Epithelial cell of proximal tubule (primary cell): ENCODE measurements around the gene PTK6. TPM values are rescaled to one million over a fixed set of nuclear protein-coding genes. Genes with fewer than 3 reads are reported as not detected.
"Not testable (repeated sequence)": the region's sequence is repeated elsewhere in the genome, so short reads cannot be mapped to it uniquely, and the experiment has no call there.

Experiments
- DNase-seq: peaks from one replicate; pipeline ENCODE4 v3.0.0-alpha.2; 2011; ENCODE audit warnings: low read depth
- H3K4me3 ChIP-seq: 2 replicates; pipeline ENCODE4 v1.5.1; 2011; ENCODE audit warnings: low read depth, mild to moderate bottlenecking, low read length
- CTCF ChIP-seq: conservative IDR thresholded peaks from 2 replicates; pipeline ENCODE4 v1.5.1; 2012; ENCODE audit warnings: low read depth, mild to moderate bottlenecking, low read length
- total RNA-seq: library from RNA; depleted of rRNA; stranded (reverse); fragments of >200 nt; gene quantifications from 2 replicates; pipeline ENCODE4 v1.2.3, GENCODE V29; 2015

Gene PTK6
- total RNA-seq, 1 donor from 2014 or later: not detected

DNA sequence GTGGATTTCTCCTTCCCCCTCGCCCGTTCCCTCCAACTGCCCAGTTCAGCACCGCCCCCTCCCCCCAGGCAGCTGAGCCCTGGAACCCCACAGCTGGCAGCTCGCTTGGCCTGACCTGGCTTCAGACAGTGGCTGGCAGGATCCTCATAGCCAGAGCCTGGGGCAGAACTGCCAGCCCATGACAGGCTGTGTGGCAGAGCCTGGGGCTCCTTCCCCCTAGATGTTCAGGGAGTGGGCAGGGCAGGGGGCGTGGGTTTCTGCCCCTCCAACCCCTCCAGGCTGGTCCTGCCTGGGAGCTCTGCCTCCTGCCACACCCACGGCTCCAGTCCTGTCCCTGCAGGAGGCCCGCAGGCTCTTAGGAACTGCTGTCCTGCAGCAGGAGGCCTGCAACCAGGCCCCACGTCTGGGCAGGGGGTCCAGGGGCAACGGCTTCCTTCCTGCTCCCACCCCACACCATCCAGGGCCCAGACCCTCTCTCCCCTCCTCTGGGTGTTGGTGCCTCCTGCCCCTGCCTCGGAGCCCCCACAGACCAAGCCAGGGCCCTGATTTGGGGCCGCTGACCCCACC, 55.1 kb downstream of the PTK6 start:
- TF ChIP-seq CTCF: no peak
- no peak overlapping the region for H3K4me3 ChIP-seq
- no peak for DNase-seq

GRCh38 chr20:63481503-63481902, 55.7 kb downstream of the PTK6 start:
- no peak for DNase-seq
- no peak overlapping the region for H3K4me3 ChIP-seq
- TF ChIP-seq CTCF: no peak

DNA sequence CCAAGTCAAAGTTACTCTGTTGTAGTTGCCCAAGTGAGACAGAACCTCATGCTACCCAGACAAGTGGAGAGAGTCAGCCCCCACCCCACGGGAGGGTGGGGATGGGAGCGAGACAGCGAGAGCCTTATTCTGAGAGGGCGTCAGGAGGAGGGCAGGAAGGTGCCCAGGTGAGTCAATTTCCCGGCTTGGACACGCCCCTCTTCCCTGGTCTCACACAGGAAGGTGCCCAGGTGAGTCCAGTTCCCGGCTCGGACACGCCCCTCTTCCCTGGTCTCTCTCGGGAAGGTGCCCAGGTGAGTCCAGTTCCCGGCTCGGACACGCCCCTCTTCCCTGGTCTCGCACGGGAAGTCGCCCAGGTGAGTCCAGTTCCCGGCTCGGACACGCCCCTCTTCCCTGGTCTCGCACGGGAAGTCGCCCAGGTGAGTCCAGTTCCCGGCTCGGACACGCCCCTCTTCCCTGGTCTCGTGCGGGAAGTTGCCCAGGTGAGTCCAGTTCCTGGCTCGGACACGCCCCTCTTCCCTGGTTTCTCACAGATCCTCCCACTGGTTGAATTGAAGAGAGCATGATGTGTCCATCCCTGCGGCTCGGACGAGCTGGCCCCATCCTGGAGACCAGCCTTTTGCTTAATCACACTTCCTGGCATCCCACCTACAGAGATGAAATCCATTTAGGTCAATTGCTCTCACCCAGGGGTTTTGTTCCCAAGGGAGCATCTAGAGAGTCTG, 57.3 kb downstream of the PTK6 start:
- DNase-seq, H3K4me3 ChIP-seq: not testable (repeated sequence)

DNA sequence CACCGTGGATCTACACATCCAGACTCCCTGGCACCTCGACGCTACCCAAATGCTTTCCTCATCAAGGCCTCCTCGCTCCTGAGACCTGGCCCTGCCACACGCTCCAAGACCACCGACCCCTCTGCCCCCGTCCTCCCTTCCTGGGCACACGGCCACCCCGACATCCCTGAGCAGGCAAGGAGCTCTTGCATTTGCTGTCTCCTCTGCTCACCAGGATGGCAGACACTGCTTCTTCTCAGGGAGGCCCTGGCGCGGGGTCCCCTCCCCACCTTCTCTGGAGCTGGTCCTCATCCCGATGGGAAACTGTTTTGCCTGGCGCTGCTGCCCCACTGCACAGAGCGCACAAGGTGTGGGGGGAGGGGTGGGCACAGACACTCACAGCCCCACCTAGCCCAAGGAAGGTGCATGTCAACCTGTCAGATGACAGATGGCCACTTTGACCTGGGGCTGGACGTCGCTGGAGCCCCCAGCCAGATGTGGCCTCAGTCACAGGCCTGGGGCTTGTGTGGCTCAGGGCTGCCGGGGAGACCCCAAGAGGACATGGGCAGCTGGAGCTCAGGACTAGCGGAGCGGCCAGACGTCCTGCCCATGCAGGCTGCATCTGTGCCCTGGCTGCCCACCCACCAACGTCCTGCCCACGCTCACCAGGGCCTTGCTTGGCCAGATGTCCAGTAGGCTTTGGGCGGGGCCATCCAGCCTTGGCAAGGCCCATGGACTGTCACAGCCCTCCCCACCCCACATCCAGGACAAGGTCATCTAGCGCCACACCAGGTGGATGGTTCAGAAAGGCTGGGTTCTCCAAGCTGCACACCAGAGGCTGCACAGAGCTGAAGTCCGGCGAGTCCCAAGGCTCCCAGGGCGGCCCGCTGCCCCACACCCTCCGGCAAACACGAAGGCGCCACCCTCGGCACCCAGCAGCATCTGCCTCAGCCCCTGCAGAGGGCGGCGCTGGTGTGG, 58.6 kb downstream of the PTK6 start:
- H3K4me3 ChIP-seq: no peak overlapping the region
- no peak for TF ChIP-seq CTCF
- DNase-seq: no peak

Other genes starting within 250 kb of the PTK6 start
- not detected in 2 replicates for gene COL20A1, start 244.2 kb downstream of the PTK6 start, total RNA-seq
- gene CHRNA4, start 176.0 kb downstream of the PTK6 start, total RNA-seq: not detected in 2 replicates
- 0.14 TPM in 1 of 2 replicates, not detected in the other for gene KCNQ2, start 64.7 kb downstream of the PTK6 start, total RNA-seq
- gene EEF1A2, start 38.3 kb downstream of the PTK6 start, total RNA-seq: 1.2 and 20.0 TPM in 2 replicates
- 99.3 and 247 TPM in 2 replicates for gene PPDPF, start 16.6 kb downstream of the PTK6 start, total RNA-seq
- gene SRMS, start 10.4 kb upstream of the PTK6 start, total RNA-seq: not detected in 2 replicates
- gene FNDC11, start 16.8 kb upstream of the PTK6 start, total RNA-seq: 1.7 TPM in 2 replicates
- gene HELZ2, start 36.9 kb upstream of the PTK6 start, total RNA-seq: 25.7 and 48.8 TPM in 2 replicates
- gene GMEB2, start 89.7 kb upstream of the PTK6 start, total RNA-seq: 10.5 and 10.7 TPM in 2 replicates
- gene STMN3, start 116.0 kb upstream of the PTK6 start, total RNA-seq: 64.5 and 112 TPM in 2 replicates
- gene RTEL1, start 120.9 kb upstream of the PTK6 start, total RNA-seq: 26.5 and 29.1 TPM in 2 replicates
- 509 and 817 TPM in 2 replicates for gene TNFRSF6B, start 159.3 kb upstream of the PTK6 start, total RNA-seq
- gene ARFRP1, start 170.6 kb upstream of the PTK6 start, total RNA-seq: 42.1 and 49.0 TPM in 2 replicates
- 36.5 and 57.2 TPM in 2 replicates for gene ZGPAT, start 170.7 kb upstream of the PTK6 start, total RNA-seq
- 6.5 and 19.1 TPM in 2 replicates for gene LIME1, start 199.3 kb upstream of the PTK6 start, total RNA-seq
- 91.5 and 91.9 TPM in 2 replicates for gene SLC2A4RG, start 202.4 kb upstream of the PTK6 start, total RNA-seq